NCI-H1048 (cell line): ENCODE measurements around the gene ST7L.
"Not testable (repeated sequence)": the region's sequence is repeated elsewhere in the genome, so short reads cannot be mapped to it uniquely, and the experiment has no call there.

Experiments used
- DNase-seq: peaks from one replicate; lab custom pipeline; 2025; lab: John Stamatoyannopoulos, UW

The ST7L gene, protein sequence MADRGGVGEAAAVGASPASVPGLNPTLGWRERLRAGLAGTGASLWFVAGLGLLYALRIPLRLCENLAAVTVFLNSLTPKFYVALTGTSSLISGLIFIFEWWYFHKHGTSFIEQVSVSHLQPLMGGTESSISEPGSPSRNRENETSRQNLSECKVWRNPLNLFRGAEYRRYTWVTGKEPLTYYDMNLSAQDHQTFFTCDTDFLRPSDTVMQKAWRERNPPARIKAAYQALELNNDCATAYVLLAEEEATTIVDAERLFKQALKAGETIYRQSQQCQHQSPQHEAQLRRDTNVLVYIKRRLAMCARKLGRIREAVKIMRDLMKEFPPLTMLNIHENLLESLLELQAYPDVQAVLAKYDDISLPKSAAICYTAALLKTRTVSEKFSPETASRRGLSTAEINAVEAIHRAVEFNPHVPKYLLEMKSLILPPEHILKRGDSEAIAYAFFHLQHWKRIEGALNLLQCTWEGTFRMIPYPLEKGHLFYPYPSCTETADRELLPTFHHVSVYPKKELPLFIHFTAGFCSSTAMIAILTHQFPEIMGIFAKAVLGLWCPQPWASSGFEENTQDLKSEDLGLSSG

DNA sequence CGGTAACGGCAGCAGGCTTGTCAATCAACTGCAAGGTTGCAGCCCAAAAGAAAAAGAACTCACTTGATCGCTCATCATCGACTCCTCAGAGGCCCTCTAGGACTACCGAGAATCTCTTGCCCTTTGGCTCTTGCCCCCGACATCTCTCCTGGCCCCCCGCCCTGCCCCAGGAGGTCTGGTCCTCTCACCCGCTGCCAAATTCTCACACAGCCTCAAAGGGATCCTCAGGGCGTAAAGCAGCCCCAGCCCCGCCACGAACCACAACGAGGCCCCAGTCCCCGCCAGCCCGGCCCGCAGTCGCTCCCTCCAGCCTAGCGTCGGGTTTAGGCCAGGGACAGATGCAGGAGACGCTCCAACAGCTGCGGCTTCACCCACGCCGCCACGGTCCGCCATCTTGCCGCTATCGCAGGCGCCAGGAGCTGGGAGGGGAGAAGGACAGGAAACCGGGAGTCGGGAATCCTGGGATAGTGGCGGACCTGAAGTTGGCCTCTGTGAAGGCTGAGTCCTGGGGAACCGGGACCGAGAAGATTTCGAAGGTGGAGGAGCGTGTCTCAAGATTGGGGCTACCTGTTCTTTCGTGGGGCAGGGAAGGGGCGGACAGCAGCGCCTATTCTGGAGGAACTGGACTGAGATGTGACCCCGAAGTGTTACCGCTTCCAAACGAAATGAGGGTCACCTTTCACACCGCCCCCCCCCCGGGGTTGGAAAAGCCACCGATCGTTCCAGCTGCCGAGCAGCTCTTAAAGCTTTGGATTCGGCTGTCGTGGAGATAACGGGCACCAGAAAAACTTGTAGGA, at the start of gene ST7L:
ST7L (minus strand) TSS at position 421 of the 797 bp plus-strand sequence; CDS start at position 393, 28 bp downstream.
- DNase-seq = peak; percentile 39

DNA sequence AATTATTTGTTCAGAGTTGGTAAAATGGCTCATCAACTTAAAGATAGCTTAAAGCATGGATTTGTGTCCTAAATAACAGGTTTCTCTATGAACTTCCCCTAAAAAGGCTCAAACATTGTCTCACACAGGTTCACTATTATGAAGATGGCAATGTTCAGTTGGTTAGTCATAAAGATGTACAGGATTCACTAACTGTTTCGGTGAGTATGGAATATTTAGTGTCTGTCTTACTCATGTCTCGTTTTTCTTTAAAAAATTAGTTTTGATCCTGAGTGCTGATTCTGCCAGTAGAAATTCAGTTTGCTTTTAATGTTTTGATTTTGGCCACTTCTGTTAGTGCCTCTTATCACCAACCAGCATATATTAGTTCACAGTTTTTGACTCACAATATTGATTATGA, 48.0 kb upstream of the ST7L start:
- DNase-seq = no peak

DNA sequence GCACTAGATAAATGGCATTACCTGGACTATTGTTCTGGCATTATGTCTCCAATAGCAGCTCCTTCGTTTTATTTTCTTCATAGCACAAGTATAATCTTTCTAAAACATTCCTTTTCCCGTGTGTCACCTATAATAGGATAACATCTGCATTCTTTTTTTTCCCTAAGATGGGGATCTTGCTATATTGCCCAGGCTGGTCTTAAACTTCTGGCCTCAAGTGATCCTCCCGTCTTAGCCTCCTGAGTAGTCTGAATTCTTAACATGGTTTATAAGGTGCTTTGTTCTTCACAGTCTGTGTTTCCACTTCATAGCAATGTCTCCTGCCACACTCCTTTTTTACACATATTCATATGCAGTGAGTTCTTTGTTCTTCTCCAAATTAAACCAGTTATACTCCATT, 46.9 kb upstream of the ST7L start:
- no peak for DNase-seq

DNA sequence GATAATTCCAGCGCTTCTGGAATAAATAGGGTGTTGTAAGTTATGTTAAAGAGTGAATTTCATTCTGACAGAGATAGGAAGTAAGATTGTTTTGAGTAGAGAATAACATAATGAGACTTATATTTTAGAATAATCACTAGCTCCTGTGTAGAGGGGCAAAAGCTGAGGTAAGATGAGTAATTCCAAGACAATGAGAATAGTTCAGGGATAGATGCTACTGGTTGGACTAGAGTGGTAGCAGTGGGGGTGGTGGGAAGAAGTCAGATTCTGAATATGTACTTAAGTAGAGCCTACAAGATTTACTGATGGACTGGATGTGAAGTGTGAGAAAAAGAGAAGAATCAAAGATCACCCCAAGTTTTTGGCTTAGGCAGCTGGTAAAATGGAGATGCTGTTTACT, 32.3 kb upstream of the ST7L start:
- no peak for DNase-seq

DNA sequence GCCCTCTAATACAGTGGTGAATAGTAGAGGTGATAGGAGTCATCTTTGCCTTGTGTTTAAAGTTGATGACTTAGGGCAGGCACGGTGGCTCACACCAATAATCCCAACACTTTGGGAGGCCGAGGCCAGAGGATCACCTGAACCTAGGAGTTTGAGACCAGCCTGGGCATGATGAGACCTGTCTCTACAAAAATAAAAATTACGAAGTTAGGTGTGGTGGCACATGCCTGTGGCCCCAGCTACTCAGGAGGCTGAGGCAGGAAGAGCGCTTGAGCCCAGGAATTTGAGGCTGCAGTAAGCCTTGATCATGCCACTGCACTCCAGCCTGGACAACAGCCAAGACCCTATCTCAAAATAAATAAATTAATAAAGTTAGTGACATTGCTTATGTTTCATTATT, 27.3 kb upstream of the ST7L start:
- no peak for DNase-seq

DNA sequence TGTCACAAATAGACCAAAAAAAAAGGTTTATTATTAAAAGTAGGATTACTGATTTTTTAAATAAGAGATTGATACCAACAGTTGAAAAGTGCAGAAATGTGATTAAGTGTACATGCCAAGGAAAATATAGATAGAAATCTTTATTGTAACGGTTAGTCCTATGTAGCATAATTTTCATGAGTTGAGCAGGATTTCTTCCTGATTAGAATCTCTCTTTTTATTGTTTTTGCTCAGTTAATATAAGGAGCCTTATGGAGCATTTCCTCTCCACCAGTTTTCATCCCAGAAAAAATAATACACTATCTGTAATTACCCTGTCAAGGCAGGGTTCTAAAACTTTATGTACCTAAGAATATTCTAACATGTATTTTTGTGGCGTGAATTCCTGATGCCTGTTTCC, 24.1 kb upstream of the ST7L start:
- no peak for DNase-seq

DNA sequence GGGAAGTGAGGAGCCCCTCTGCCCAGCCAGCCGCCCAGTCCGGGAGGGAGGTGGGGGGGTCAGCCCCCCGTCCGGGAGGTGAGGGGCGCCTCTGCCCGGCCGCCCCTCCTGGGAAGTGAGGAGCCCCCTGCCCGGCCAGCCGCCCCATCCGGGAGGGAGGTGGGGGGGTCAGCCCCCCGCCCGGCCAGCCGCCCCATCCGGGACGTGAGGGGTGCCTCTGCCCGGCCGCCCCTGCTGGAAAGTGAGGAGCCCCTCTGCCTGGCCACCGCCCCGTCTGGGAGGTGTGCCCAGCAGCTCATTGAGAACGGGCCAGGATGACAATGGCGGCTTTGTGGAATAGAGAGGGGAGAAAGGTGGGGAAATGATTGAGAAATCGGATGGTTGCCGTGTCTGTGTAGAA, 21.5 kb upstream of the ST7L start:
- not testable (repeated sequence) for DNase-seq

DNA sequence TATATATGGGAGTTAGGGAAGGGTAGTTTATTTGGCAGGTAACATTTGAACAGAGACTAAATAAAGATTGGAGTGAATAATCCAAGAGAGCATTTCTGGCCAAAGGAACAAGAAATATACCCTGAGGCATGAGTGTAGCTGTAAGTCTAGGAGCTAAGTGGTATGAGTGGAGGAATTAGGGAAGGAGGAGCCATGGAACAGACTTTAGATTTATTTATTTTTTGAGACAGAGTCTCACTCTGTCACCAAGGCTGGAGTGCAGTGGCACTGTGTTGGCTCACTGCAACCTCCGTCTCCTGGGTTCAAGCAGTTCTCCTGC, 19.1 kb upstream of the ST7L start:
- no peak for DNase-seq

DNA sequence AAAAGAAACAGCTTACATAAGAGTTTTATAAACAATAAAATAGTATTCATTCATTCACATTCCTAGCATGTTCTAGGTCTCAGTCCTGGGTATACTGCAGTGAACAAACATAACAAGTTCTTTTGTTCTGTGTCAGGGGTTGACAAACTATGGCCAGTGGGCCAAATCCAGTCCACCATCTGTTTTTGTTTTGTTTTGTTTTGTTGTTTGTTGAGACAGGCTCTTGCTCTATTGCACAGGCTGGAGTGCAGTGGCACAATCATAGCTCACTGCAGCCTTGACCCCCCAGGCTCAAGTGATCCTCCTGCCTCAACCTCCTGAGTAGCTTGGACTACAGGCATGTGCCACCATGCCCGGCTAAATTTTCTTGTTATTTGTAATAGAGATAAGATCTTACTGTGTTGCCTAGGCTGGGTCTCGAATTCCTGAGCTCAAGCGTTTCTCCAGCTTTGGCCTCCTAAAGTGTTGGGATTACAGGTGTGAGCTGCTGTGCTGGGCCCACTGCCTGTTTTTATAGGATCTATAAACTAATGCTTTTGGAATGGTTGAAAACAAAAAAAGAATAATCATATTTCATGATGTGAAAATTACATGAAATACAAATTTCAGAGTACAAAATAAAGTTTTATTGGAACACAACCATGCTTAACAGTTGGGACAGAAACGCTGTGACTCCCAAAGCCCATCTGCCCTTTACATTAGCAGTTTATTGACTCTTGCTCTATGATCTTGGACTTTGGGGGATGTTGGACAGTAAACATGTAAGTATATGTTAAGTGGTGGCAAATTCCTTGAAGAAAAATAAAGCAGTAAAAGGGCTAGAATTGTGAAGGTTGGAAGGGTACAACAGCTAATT, 18.5 kb upstream of the ST7L start:
- DNase-seq = no peak

DNA sequence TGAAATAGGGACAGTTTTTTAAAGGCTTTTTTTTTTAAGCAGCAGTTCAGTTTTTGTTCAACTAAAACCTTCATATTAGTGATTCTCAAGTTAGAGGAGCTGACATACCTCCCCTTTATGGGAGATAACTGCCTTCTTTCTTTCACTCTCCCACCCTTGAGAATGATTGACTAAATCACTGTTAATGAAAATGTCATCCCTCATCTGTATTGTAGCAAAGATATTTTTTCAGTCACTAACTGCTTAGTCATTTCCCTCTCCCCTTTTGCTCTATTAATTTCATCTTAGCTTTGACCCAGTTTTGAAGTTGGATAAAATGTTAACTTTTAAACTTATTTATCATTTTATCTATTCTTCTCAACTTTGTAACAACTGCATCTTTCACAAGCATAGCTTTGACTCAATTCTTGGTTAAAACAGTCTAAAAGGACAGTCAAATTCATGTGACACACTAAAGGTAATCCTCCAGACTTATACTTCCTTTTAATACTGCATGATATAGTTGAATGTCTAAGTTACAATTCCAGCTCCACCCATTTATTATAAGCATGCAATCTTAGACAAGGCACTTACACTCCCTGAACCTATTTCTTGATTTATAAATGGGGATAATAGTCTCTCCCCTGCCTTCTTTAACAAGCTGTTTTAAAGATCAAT, 17.8 kb upstream of the ST7L start:
- no peak for DNase-seq

DNA sequence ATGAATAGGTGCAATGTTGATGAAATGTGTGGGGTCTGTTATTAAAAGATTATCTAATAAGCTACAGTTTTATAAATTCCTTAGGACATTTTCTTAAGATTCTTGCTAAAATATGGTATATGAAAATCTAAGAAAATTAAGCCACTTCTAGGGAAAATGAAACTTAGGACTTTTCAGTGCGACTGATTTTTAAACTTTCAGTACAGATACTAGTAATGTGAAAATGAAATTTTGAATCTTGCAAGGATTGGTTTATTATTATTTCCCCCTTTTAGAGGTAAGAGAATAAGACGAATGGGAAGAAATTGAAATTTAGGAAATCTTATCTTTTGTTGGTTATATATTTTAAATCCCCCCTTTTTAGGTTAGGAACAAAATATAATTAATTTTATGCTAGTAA, 17.1 kb upstream of the ST7L start:
- DNase-seq = no peak

DNA sequence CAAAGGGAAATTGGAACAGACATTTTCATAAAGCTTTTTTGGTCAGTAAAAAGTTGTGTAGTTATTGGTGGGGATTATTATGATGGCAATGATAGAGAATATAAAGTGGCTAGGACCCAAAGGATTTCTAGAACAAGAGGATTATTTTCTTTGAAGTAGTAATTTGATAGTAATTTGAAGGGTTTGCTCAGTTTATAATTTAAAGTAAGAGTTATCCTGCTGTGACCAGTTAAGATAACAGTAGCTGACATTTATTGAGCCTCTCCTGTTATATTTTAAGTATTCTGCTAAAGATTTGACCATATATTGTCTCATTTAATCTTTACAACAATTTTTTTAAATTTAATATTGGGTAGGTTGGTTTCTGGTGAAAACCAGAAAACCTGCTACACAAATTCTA, 15.4 kb upstream of the ST7L start:
- no peak for DNase-seq

DNA sequence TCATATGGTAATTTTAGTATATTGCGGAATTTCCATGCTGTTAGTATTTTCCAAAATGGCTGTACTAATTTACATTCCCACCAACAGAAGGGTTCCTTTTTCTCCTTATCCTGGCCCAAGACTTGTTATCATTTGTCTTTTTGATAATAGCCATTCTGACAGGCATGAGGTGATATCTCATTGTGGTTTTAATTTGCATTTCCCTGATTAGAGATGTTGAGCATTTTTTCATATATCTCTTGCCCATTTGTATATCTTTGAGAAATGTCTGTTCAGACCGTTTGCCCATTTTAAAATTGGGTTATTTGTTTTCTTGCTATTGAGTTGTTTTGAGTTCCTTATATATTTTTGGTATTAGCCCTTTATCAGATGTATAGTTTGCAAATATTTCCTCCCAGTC, 14.7 kb upstream of the ST7L start:
- DNase-seq = no peak

DNA sequence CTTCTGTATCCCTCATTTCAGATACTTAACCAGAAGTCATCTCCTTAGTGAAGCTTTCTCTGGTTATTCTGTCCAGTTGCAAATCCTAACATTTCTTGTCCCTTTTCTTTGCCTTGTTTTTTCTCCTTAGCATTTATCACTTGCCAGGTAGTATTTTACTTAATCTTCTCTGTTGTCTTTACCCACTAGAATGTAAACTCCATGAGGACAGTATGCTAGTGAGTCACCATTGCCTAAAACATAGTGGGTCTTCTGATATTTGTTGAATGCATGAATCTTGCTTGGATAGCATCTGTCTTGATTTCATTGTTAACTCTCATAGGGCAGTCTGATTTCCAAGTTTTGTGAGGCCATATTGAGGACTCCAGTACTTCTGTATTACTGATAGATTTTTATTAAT, 10.3 kb upstream of the ST7L start:
- DNase-seq = no peak

DNA sequence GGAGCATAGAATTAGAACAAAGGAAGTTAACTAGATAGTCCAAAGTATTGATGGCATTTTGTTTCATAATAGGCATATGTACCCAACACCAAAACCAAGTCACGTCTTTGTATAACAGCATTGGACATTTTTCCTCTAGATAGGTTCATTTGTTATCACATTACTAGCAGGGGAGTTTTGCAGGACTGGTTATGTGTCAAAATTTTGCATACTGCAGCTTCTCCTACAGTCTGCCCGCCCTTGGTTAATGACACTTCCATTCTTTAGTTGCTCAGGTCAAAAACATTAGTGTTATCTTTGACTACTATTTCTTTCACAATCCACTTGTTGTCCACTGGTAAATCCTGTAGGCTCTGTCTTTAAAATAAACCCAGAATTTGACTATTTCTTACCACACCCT, 9.6 kb upstream of the ST7L start:
- DNase-seq = no peak

DNA sequence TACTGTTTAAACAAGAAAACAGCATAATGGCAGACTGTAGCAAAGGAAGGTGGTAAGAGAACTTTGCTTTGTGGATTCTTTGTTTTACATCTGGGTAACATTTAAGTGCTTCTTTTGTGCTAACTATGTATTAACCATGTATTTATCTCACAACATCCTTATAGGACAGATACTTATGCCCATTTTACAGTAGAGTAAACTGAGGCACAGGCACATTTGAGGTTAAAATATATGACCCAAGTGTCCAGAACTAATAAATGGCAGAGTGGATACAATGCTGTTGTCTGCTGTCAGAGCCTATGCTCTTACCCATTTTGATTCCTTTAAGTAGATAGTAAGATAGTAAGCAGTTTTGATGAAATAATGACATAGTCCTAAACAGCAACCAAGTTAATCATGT, 7.9 kb upstream of the ST7L start:
- no peak for DNase-seq

DNA sequence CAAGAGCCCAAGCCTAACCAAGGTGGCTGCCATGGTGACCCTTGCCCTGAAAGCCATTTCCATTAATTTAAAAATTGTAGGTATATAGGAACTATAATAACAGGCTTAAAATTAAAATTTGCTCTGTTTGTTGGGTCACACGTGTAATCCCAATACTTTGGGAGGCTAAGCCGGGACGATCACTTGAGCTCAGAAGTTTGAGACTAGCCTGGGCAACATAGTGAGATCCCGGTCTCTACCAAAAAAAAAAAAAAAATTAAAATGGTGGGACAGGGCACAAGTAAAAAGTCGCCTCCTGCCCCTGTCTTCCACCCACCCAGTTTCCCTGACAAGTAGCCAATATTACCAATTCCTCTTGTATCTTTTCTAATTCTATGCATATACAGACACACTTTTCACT, 7.3 kb upstream of the ST7L start:
- DNase-seq = no peak

DNA sequence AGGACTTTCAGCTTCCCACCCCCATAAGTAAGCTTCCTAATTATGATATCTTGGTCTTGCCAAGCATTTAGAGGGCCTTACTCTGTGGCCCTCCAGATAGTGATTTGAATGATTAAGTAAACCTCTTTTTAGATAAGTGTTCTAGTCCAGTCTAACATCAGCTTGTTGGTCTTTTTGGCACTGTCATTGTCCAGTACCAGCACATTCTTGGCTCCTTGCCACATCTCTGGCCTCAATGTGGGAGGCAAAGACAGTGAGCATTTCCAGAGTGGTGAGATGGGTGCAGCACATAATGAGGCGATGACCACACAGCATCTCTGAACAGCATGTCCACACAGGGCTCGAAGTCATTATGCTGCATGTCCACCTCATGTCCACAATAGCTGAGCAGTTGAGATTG, 6.8 kb upstream of the ST7L start:
- DNase-seq = no peak

DNA sequence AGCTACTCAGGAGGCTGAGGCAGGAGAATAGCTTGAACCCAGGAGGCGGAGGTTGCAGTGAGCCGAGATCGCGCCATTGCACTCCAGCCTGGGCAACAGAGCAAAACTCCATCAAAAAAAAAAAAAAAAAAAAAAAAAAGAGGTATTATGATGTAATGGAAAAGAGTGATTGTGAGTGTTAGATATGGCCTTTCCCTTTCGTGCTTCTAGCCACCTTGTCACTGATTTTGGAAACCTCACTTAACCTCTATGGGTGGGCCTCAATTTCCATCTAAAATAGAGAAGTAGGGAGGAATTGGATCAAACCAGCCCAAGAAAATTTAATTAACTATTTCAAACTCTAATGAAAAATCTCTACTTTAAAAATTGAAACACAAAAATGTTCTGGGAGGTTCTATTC, 5.6 kb upstream of the ST7L start:
- DNase-seq = not testable (repeated sequence)

DNA sequence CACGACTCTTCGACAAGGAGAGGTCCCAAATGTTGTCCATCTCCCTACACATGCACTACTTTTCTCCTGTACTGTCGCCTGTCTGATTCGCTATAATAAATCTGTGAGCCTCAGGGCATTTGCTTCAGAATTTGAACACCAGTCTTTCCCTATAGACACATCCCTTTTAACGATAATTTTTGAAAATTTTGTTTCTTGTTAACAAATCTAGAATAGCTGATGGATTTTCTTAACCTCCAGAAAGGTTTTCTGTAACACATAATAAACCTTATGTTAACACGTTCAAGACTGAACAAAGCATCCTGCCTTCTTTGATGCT, 1.4 kb upstream of the ST7L start:
- DNase-seq = no peak

DNA sequence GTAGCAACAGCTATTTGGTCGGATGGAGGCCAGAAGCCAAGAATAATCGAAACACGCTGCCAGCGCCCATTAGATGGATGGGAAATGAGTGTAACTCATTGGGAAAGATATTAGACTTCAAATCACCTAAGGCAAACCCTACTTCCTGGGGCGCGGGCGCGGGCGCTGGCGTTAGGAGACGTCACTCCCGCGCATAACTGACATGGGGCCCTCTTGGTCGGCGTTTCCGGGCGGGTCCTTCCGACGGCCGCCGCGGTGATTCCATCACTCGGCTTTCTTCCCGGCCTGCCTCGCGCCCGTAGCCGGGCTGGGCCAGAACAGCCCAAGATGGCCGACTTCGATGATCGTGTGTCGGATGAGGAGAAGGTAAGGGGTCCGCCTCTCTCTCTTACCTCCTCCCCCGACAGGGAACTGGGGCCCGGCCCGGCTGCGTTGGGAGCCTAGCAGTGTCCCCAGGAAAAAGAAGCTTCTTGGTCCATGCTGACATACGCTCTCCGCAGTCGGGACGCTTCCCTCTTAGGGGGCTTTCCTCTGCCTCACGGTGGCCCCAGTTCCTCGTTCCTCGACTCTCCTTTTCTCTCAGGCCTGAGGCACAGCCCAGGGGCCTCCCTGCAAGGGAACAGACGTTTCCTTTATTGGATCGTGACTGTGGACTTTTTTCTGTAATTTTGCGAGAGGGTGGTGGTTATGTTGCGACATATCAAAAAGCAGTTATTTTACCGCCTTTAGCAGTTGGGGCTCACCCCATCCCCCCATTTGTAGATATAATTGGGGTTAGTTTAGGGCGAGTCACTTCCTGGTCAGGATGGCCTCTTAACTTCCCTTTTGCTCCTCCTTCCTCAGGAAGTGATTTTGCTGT, 806 bp upstream of the ST7L start, which contains the start of gene CAPZA1:
CAPZA1 (plus strand) TSS at position 315 of the 859 bp plus-strand sequence; CDS start at position 328, 13 bp downstream.
- peak; percentile 86 for DNase-seq
